ENCODE measurements around the gene SLC49A3.

GRCh38 chr4:674172-675035, 14.5 kb downstream of the SLC49A3 start, which contains the start of the genes ATP5ME and MYL5:
- TF ChIP-seq, protein P1, sequence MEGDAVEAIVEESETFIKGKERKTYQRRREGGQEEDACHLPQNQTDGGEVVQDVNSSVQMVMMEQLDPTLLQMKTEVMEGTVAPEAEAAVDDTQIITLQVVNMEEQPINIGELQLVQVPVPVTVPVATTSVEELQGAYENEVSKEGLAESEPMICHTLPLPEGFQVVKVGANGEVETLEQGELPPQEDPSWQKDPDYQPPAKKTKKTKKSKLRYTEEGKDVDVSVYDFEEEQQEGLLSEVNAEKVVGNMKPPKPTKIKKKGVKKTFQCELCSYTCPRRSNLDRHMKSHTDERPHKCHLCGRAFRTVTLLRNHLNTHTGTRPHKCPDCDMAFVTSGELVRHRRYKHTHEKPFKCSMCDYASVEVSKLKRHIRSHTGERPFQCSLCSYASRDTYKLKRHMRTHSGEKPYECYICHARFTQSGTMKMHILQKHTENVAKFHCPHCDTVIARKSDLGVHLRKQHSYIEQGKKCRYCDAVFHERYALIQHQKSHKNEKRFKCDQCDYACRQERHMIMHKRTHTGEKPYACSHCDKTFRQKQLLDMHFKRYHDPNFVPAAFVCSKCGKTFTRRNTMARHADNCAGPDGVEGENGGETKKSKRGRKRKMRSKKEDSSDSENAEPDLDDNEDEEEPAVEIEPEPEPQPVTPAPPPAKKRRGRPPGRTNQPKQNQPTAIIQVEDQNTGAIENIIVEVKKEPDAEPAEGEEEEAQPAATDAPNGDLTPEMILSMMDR (IDR thresholded peaks at IDR 0.05; ENCODE audit: poor library complexity) = peak; percentile 99
- no peak for TF ChIP-seq EZH2phosphoT487 (IDR thresholded peaks at IDR 0.05; ENCODE audit: low read depth, severe bottlenecking, unreplicated experiment)
- no peak for TF ChIP-seq EZH2 (IDR thresholded peaks at IDR 0.05; ENCODE audit: borderline replicate concordance)
